HL-60 (cell line): ENCODE data around the gene EFCAB6.

Experiments
- DNase-seq, 2 experiments: peaks; one replicate each; pipeline ENCODE4 v3.0.0-alpha.2; 2010 to 2020; ENCODE audit warnings: low read depth in 1 of 2, low spot score in 1 of 2
- H3K27ac ChIP-seq: fragments of 250-450 bp; sonication (Bioruptor Pico); replicated peaks from 2 replicates; pipeline ENCODE4 v1.5.1; 2020; ENCODE audit warnings: mild to moderate bottlenecking, moderate library complexity
- H3K27me3 ChIP-seq: fragments of 250-450 bp; sonication (Bioruptor Pico); 2 replicates; pipeline ENCODE4 v1.5.1; 2021; ENCODE audit warnings: mild to moderate bottlenecking, moderate library complexity; ENCODE audit not compliant: insufficient read depth, poor library complexity, severe bottlenecking
- H3K4me3 ChIP-seq: replicated peaks from 2 replicates; pipeline ENCODE4 v1.5.1; 2011; ENCODE audit warnings: mild to moderate bottlenecking, control low read depth, low read length; ENCODE audit not compliant: insufficient read depth
- GABPA ChIP-seq: IDR thresholded peaks from 2 replicates; pipeline ENCODE4 v1.6.1; 2012; ENCODE audit warnings: low read depth
- POLR2AphosphoS5 ChIP-seq: IDR thresholded peaks from 2 replicates; pipeline ENCODE4 v1.6.1; 2012; ENCODE audit warnings: low read depth
- SPI1 ChIP-seq: IDR thresholded peaks from 2 replicates; pipeline ENCODE4 v1.6.1; 2012; ENCODE audit warnings: low read depth, mild to moderate bottlenecking, borderline replicate concordance
- TF ChIP-seq, protein P1 (sequence below): IDR thresholded peaks from 2 replicates; pipeline ENCODE4 v1.6.1; 2012; ENCODE audit warnings: low read depth; ENCODE audit not compliant: insufficient replicate concordance
- TF ChIP-seq, protein P2 (sequence below): IDR thresholded peaks from one replicate; pipeline ENCODE4 v1.5.1; 2011; ENCODE audit warnings: low read length, control low read depth, inconsistent platforms; ENCODE audit not compliant: insufficient read depth

Gene EFCAB6

DNA sequence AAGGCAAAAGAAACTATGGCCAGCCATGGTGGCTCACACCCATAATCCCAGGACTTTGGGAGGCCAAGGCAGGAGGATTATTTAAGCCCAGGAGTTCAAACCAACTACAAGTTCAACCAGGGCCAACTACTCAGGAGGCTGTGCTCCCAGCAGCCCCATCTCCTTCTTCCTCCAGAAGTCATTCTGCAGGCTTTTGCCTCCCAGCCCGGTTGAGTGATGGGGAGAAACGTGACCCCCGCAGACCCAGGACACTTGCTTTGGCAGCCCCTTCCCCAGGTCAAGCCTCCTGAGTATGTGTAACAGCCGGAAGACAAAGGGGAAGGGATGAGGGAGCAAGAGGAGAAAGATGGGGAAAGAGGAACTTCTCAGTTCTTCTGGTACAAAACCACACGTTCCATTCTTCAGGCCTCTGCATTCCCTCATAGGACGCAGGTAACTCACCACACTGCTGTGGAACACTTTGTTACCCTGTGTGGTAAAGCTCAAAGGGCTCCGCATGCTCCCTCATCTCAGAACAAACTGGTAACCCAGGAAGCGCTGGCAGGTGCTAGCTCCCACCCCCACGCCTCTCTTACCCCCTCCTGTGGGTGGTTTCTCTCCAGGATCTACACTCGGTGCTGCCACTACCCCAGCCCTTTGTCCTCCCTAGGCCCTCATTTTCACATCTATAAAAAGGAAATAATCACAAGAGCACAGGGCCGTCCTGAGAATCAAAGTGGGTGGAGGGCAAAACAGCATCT lies 46.2 kb upstream of the EFCAB6 start:
- H3K4me3 ChIP-seq, result no peak overlapping the region
- DNase-seq, result no peak
- H3K27ac ChIP-seq, result no peak overlapping the region
- TF ChIP-seq, protein P1, sequence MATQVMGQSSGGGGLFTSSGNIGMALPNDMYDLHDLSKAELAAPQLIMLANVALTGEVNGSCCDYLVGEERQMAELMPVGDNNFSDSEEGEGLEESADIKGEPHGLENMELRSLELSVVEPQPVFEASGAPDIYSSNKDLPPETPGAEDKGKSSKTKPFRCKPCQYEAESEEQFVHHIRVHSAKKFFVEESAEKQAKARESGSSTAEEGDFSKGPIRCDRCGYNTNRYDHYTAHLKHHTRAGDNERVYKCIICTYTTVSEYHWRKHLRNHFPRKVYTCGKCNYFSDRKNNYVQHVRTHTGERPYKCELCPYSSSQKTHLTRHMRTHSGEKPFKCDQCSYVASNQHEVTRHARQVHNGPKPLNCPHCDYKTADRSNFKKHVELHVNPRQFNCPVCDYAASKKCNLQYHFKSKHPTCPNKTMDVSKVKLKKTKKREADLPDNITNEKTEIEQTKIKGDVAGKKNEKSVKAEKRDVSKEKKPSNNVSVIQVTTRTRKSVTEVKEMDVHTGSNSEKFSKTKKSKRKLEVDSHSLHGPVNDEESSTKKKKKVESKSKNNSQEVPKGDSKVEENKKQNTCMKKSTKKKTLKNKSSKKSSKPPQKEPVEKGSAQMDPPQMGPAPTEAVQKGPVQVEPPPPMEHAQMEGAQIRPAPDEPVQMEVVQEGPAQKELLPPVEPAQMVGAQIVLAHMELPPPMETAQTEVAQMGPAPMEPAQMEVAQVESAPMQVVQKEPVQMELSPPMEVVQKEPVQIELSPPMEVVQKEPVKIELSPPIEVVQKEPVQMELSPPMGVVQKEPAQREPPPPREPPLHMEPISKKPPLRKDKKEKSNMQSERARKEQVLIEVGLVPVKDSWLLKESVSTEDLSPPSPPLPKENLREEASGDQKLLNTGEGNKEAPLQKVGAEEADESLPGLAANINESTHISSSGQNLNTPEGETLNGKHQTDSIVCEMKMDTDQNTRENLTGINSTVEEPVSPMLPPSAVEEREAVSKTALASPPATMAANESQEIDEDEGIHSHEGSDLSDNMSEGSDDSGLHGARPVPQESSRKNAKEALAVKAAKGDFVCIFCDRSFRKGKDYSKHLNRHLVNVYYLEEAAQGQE, result no peak
- TF ChIP-seq GABPA (no peak), POLR2AphosphoS5 (no peak), SPI1 (no peak)
- TF ChIP-seq, protein P2, sequence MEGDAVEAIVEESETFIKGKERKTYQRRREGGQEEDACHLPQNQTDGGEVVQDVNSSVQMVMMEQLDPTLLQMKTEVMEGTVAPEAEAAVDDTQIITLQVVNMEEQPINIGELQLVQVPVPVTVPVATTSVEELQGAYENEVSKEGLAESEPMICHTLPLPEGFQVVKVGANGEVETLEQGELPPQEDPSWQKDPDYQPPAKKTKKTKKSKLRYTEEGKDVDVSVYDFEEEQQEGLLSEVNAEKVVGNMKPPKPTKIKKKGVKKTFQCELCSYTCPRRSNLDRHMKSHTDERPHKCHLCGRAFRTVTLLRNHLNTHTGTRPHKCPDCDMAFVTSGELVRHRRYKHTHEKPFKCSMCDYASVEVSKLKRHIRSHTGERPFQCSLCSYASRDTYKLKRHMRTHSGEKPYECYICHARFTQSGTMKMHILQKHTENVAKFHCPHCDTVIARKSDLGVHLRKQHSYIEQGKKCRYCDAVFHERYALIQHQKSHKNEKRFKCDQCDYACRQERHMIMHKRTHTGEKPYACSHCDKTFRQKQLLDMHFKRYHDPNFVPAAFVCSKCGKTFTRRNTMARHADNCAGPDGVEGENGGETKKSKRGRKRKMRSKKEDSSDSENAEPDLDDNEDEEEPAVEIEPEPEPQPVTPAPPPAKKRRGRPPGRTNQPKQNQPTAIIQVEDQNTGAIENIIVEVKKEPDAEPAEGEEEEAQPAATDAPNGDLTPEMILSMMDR, result no peak
- H3K27me3 ChIP-seq, result peaks cover 4% of the 10 kb centered on the region

DNA sequence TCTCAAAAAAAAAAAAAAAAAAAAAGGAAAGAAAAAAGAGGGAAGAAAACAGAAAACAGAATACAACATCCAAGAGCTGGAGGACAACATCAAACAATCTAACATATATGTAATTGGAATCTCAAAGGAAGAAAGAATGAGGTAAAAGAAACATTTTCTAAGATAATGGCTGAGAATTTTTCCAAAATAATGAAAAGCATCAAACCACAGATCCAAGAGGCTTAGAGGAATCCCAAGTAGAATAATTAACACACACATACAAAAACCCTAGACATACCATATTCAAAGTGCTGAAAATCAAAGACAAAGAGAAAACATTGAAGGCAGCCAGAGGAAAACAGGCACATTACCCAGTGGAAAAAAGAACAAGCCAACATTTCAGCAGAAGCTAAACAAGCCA lies 45.3 kb upstream of the EFCAB6 start:
- Histone ChIP-seq H3K4me3 (no peak overlapping the region), H3K27ac (no peak overlapping the region), H3K27me3 (no peaks in the 10 kb centered on the region)
- DNase-seq, result no peak
- TF ChIP-seq, protein P2, result no peak
- no peak for TF ChIP-seq GABPA
- TF ChIP-seq POLR2AphosphoS5, result no peak
- no peak for TF ChIP-seq SPI1
- TF ChIP-seq, protein P1, result no peak

DNA sequence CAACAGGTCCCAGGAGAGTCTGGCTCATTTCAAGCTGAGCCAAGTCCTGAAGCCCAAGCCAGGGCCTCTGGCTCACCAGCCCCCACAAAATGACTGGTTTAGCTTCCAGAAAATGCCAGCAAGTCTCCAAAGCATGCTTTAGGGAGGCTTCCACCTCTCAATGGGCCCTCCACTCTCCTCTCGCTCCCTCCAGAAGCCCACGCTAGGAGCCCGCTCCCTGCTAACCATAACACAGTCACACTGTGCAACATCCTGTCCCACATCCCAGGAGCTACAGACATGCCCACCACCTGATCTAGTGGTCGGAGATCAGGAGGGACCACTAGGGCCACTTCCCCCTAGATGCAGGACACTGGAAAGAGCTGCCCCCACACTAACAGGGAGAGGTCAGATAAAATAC lies 43.3 kb upstream of the EFCAB6 start:
- Histone ChIP-seq H3K27me3 (peaks cover 2% of the 10 kb centered on the region), H3K4me3 (no peak overlapping the region), H3K27ac (no peak overlapping the region)
- DNase-seq, result no peak
- TF ChIP-seq, protein P1, result no peak
- TF ChIP-seq SPI1 (no peak), GABPA (no peak), POLR2AphosphoS5 (no peak)
- TF ChIP-seq, protein P2, result no peak
